Ammon's horn (tissue), 1 donor: Measurements from ENCODE around the gene COL13A1.
A peak's percentile ranks its signal among the peaks of the same experiment; 100 is the strongest.

Source experiments
- DNase-seq: peaks from one replicate; pipeline ENCODE4 v3.0.0-alpha.2; 2016; ENCODE audit warnings: low spot score

COL13A1 gene

GRCh38 chr10:69968830-69969229, 167.1 kb downstream of the COL13A1 start:
- peak; percentile 27 for DNase-seq

GRCh38 chr10:69969977-69970376, 168.3 kb downstream of the COL13A1 start:
- DNase-seq, result no peak

GRCh38 chr10:69972981-69973397, 171.3 kb downstream of the COL13A1 start:
- DNase-seq, result no peak

- no peak for DNase-seq
Measured at GRCh38 chr10:69973678-69974077, 172.0 kb downstream of the COL13A1 start.

- DNase-seq, result no peak
Measured at GRCh38 chr10:69974551-69975155, 172.9 kb downstream of the COL13A1 start.

- DNase-seq, result no peak
Measured at GRCh38 chr10:69976795-69977546, 175.3 kb downstream of the COL13A1 start.

- DNase-seq, result no peak
Measured at GRCh38 chr10:69979174-69979573, 177.5 kb downstream of the COL13A1 start.

- no peak for DNase-seq
Measured at GRCh38 chr10:69980672-69981071, 179.0 kb downstream of the COL13A1 start.

- DNase-seq, result no peak
Measured at GRCh38 chr10:69988094-69988493, 186.4 kb downstream of the COL13A1 start.

GRCh38 chr10:69991151-69991550, 189.4 kb downstream of the COL13A1 start:
- DNase-seq, result no peak

GRCh38 chr10:69994262-69994661, 192.6 kb downstream of the COL13A1 start:
- peak; percentile 69 for DNase-seq

- no peak for DNase-seq
Measured at GRCh38 chr10:69996611-69997010, 194.9 kb downstream of the COL13A1 start.

GRCh38 chr10:70000262-70000661, 198.6 kb downstream of the COL13A1 start:
- no peak for DNase-seq

- DNase-seq, result no peak
Measured at GRCh38 chr10:70007116-70007820, 205.6 kb downstream of the COL13A1 start.
